B cell (primary cell): Measurements from ENCODE around the gene PSAPL1. TPM values are rescaled to one million over a fixed set of nuclear protein-coding genes. Genes with fewer than 3 reads are reported as not detected.

ENCODE experiments used
- ATAC-seq: fragments of 200-7000 bp; cut with Tn5 transposase; one replicate; pipeline ENCODE4 v1.10.0; 2021; ENCODE audit warnings: low read depth, mild to moderate bottlenecking, moderate number of reproducible peaks, moderate library complexity
- CTCF ChIA-PET: fragments of 350-600 bp; sonication (Branson Sonifier 250); formaldehyde crosslinking; loops from one replicate; lab custom pipeline; 2021; ENCODE audit warnings: antibody characterized with exemption, inconsistent platforms; lab: Charles Lee
- POLR2A ChIA-PET: fragments of 350-600 bp; sonication (Branson Sonifier 250); formaldehyde crosslinking; loops from one replicate; lab custom pipeline; 2021; ENCODE audit warnings: antibody characterized with exemption; lab: Charles Lee
- DNase-seq: peaks from one replicate; pipeline ENCODE4 v3.0.0; 2013
- H2AFZ ChIP-seq: 2 replicates; pipeline ENCODE4 v1.6.1; 2012; ENCODE audit warnings: mild to moderate bottlenecking, low read depth, low read length; ENCODE audit not compliant: insufficient read depth, poor library complexity, severe bottlenecking
- H3K27ac ChIP-seq, 2 donors: 1 replicate in 1 of 2; 2 replicates in 1 of 2; pipeline ENCODE4 v1.5.1; 2012 to 2013; ENCODE audit warnings: low read length in 2 of 2, mild to moderate bottlenecking in 2 of 2, moderate library complexity in 1 of 2
- H3K27me3 ChIP-seq, 4 experiments: fragments of 200-600 bp in 1 of 4; sonication (generic) in 1 of 4; replicated peaks in 1 of 4; 1 replicate in 2 of 4; 2 replicates in 2 of 4; pipeline versions ENCODE4 v1.6.1 to v1.7.0; 2013 to 2016; ENCODE audit warnings: low read length in 3 of 4, mild to moderate bottlenecking in 2 of 4, mixed read lengths in 1 of 4, moderate library complexity in 1 of 4; ENCODE audit not compliant: insufficient read depth in 4 of 4, control insufficient read depth in 3 of 4; ENCODE audit errors: control extremely low read depth in 1 of 4
- H3K36me3 ChIP-seq, 2 experiments: replicated peaks in 1 of 2; 1 replicate in 1 of 2; 2 replicates in 1 of 2; pipeline versions ENCODE4 v1.6.1 to v1.7.1; 2013; ENCODE audit warnings: low read length in 1 of 2; ENCODE audit not compliant: insufficient read depth in 2 of 2, control insufficient read depth in 1 of 2; ENCODE audit errors: control extremely low read depth in 1 of 2, extremely low read depth in 1 of 2
- H3K4me1 ChIP-seq, 2 donors: fragments of 200-600 bp in 1 of 2; sonication (generic) in 1 of 2; 1 replicate in 1 of 2; 2 replicates in 1 of 2; pipeline versions ENCODE4 v1.5.1 to v1.6.1; 2013 to 2017; ENCODE audit warnings: low read length in 2 of 2; ENCODE audit not compliant: control insufficient read depth in 2 of 2, insufficient read depth in 2 of 2
- H3K4me2 ChIP-seq: replicated peaks from 2 replicates; pipeline ENCODE3; 2012; ENCODE audit warnings: mild to moderate bottlenecking, low read depth, low read length; ENCODE audit not compliant: poor library complexity, severe bottlenecking
- H3K4me3 ChIP-seq, 5 experiments: fragments of 200-600 bp in 1 of 5; sonication (generic) in 1 of 5; 1 replicate in 3 of 5; 2 replicates in 2 of 5; pipeline versions ENCODE4 v1.5.1 to v1.7.0; 2011 to 2016; ENCODE audit warnings: low read length in 4 of 5, mild to moderate bottlenecking in 4 of 5, low read depth in 2 of 5, control low read depth in 1 of 5, moderate library complexity in 1 of 5; ENCODE audit not compliant: insufficient read depth in 1 of 5; ENCODE audit errors: control extremely low read depth in 1 of 5, extremely low read depth in 1 of 5
- H3K79me2 ChIP-seq: fragments of 200-600 bp; sonication (generic); one replicate; pipeline ENCODE4 v1.6.0; 2016; ENCODE audit warnings: low read length; ENCODE audit not compliant: control insufficient read depth, insufficient read depth
- H3K9ac ChIP-seq: fragments of 200-600 bp; sonication (generic); 2 replicates; pipeline ENCODE4 v1.6.1; 2017; ENCODE audit warnings: mild to moderate bottlenecking, low read length, moderate library complexity
- H3K9me3 ChIP-seq, 3 donors: one replicate each; pipeline versions ENCODE4 v1.6.1 to v1.7.1; 2013; ENCODE audit warnings: low read length in 2 of 3; ENCODE audit not compliant: control insufficient read depth in 2 of 3, insufficient read depth in 1 of 3; ENCODE audit errors: control extremely low read depth in 1 of 3
- H4K20me1 ChIP-seq: 2 replicates; pipeline ENCODE4 v1.6.0; 2012; ENCODE audit warnings: mild to moderate bottlenecking, low read length; ENCODE audit not compliant: insufficient read depth, control insufficient read depth, poor library complexity, severe bottlenecking
- H3K27ac Mint-ChIP-seq: one replicate; pipeline ENCODE4 v1.8.0; 2021; ENCODE audit warnings: mixed read lengths
- H3K27me3 Mint-ChIP-seq: one replicate; pipeline ENCODE4 v1.8.0; 2021; ENCODE audit warnings: mixed read lengths
- H3K4me1 Mint-ChIP-seq: one replicate; pipeline ENCODE4 v1.8.0; 2021; ENCODE audit warnings: mixed read lengths
- H3K4me3 Mint-ChIP-seq: one replicate; pipeline ENCODE4 v1.8.0; 2021; ENCODE audit warnings: mixed read lengths
- H3K9me3 Mint-ChIP-seq: one replicate; pipeline ENCODE4 v1.8.0; 2022; ENCODE audit warnings: mixed read lengths; ENCODE audit not compliant: insufficient read depth
- EZH2 ChIP-seq: IDR thresholded peaks from 2 replicates; pipeline ENCODE4 v1.6.1; 2012; ENCODE audit warnings: borderline replicate concordance, low read depth, mild to moderate bottlenecking, moderate library complexity, low read length; ENCODE audit not compliant: insufficient read depth, poor library complexity, severe bottlenecking
- WGBS: methylation state at CpG from one replicate; pipeline ENCODE4 v1.1.5; 2013; ENCODE audit warnings: missing lambda C conversion rate; ENCODE audit not compliant: insufficient coverage; 5-methylcytosine and 5-hydroxymethylcytosine counted together
- intact Hi-C: fragments of 100-400 bp; cut with micrococcal nuclease; formaldehyde crosslinking; loops from one replicate; pipeline ENCODE4 v1.10.0; 2022
- polyA plus RNA-seq: library from polyadenylated mRNA; depleted of rRNA; stranded (reverse); fragments of >200 nt; gene quantifications from 2 replicates; pipeline ENCODE4 v1.2.3, GENCODE V29; 2012
- total RNA-seq, 2 donors: library from RNA; stranded (reverse); fragments of 120-200 nt in 1 of 2; gene quantifications; 1 replicate in 1 of 2; 2 replicates in 1 of 2; pipeline versions ENCODE4 v1.2.3 to v1.2.4, GENCODE V29; 2013 to 2022
- TF ChIP-seq, protein P1 (sequence below): fragments of 200-600 bp; IDR thresholded peaks from one replicate; pipeline ENCODE4 v1.8.0; 2022; ENCODE audit warnings: antibody characterized with exemption, mild to moderate bottlenecking

PSAPL1 gene
- total and polyA plus RNA-seq, 2 donors (not counting 1 experiment from before 2014, with no cell fraction given): not detected

DNA sequence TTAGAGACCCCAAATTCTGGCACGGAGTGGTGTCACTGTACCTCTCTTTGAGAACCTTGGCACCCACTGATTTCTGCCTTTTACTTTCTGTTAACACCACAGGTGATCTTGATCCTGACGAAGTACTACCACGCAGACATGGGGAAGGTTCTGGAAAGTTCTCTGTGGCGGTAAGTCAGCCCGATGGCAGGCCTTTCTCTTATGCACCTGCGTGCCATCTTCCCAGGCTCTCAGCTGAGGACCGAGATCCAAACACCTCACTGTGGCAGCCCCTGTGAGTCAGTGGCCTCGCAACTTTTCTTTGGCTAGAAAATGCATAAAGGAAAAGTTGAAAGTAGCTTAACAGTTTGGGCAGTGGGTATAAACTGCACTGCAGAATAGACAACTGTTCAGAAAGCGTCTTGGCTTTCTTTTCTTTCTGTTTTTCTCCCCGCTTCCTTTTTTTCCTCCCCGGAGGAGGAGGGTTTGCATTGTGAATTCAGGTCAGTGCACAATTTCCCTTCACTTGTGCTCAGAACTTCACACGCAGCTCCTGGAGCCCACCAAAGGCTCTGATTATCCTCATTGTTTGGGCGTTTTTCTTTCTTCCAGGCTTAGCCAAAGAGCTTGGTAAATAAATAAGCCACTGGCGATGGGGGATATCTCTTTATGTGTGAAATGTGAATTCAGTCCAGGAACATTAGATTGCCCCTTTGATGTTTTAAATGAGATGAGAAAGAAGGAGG is 38.4 kb downstream of the PSAPL1 start:
- H2AFZ ChIP-seq: no peak overlapping the region
- H3K27me3 ChIP-seq: no peaks in the 10 kb centered on the region
- 89% methylated on average over 9 of the region's 14 CpGs for WGBS
- Mint-ChIP-seq H3K27ac (no peak overlapping the region), H3K9me3 (peaks cover 9% of the 10 kb centered on the region), H3K4me1 (no peaks in the 10 kb centered on the region), H3K4me3 (no peak overlapping the region), H3K27me3 (peaks cover 10% of the 10 kb centered on the region)
- H3K79me2 ChIP-seq: no peaks in the 10 kb centered on the region
- peaks cover 0 to 8% (median 0%) of the 10 kb centered on the region in 3 donors for H3K9me3 ChIP-seq
- H4K20me1 ChIP-seq: no peaks in the 10 kb centered on the region
- ATAC-seq (no peak), DNase-seq (no peak)
- POLR2A ChIA-PET: no interaction called here
- intact Hi-C loops: no loop called here
- no peak overlapping the region for H3K27ac ChIP-seq
- no peak overlapping the region for H3K9ac ChIP-seq
- TF ChIP-seq EZH2: no peak
- TF ChIP-seq, protein P1, sequence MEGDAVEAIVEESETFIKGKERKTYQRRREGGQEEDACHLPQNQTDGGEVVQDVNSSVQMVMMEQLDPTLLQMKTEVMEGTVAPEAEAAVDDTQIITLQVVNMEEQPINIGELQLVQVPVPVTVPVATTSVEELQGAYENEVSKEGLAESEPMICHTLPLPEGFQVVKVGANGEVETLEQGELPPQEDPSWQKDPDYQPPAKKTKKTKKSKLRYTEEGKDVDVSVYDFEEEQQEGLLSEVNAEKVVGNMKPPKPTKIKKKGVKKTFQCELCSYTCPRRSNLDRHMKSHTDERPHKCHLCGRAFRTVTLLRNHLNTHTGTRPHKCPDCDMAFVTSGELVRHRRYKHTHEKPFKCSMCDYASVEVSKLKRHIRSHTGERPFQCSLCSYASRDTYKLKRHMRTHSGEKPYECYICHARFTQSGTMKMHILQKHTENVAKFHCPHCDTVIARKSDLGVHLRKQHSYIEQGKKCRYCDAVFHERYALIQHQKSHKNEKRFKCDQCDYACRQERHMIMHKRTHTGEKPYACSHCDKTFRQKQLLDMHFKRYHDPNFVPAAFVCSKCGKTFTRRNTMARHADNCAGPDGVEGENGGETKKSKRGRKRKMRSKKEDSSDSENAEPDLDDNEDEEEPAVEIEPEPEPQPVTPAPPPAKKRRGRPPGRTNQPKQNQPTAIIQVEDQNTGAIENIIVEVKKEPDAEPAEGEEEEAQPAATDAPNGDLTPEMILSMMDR: no peak
- no peaks in the 10 kb centered on the region for H3K4me1 ChIP-seq
- H3K4me2 ChIP-seq: no peak overlapping the region
- CTCF ChIA-PET: no interaction called here
- no peak overlapping the region for H3K4me3 ChIP-seq
- no peaks in the 10 kb centered on the region for H3K36me3 ChIP-seq

DNA sequence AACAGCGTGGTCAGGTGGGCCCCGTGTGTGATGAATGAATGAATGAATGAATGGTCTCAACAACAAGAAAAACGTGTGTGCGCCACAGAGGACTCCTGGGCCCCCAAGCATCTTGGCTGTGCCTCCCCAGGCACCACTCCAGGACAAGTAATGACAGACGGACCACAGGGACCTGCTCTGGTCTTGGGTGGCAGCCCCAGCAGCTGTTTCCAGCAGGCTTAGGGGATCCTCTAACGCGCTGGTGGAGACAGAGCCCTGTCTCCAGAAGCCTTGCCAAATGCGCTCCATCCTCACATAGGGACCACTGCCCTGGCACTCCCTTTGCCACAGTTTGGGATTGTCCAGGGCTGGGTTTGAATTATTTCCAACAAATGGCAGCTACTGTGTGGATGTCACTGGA is 39.1 kb downstream of the PSAPL1 start:
- Histone ChIP-seq H3K4me3 (no peak overlapping the region), H3K36me3 (no peaks in the 10 kb centered on the region), H3K9me3 (peaks cover 0 to 8% (median 0%) of the 10 kb centered on the region in 3 donors), H3K27ac (no peak overlapping the region), H3K27me3 (no peaks in the 10 kb centered on the region), H2AFZ (no peak overlapping the region), H3K4me1 (no peaks in the 10 kb centered on the region), H3K4me2 (no peak overlapping the region), H3K9ac (no peak overlapping the region), H3K79me2 (no peaks in the 10 kb centered on the region), H4K20me1 (no peaks in the 10 kb centered on the region)
- TF ChIP-seq, protein P1: no peak
- TF ChIP-seq EZH2: no peak
- H3K27ac Mint-ChIP-seq: no peak overlapping the region
- H3K9me3 Mint-ChIP-seq: peaks cover 3% of the 10 kb centered on the region
- H3K4me1 Mint-ChIP-seq: no peaks in the 10 kb centered on the region
- DNase-seq: no peak
- intact Hi-C loops: no loop called here
- H3K4me3 Mint-ChIP-seq: no peak overlapping the region
- CTCF ChIA-PET: no interaction called here
- 73% methylated on average over 8 of the region's 8 CpGs for WGBS
- POLR2A ChIA-PET: no interaction called here
- no peak for ATAC-seq
- H3K27me3 Mint-ChIP-seq: peaks cover 10% of the 10 kb centered on the region
